IMR-90 (cell line): ENCODE data around the gene NUBP2. TPM values are rescaled to one million over a fixed set of nuclear protein-coding genes. Genes with fewer than 3 reads are reported as not detected.
A peak's percentile ranks its signal among the peaks of the same experiment; 100 is the strongest.

Source experiments
- ATAC-seq: fragments of 200-7000 bp; cut with Tn5 transposase; 2 replicates; pipeline ENCODE4 v1.9.1; 2020; ENCODE audit warnings: low read depth, mild to moderate bottlenecking, moderate library complexity
- BruUV-seq: library from RNA; stranded (reverse); fragments of 400-500 nt; replicated peaks from 2 replicates; lab custom pipeline; 2021; lab: Mats Ljungman, UMichigan
- CTCF ChIA-PET: fragments of 300-600 bp; formaldehyde crosslinking; extraction: SDS; loops from one replicate; lab custom pipeline; 2021; ENCODE audit warnings: antibody characterized with exemption; lab: Yijun Ruan, JAX
- POLR2A ChIA-PET: fragments of 300-600 bp; sonication (Branson Sonifier 250); formaldehyde crosslinking; loops from one replicate; lab custom pipeline; 2022; ENCODE audit warnings: antibody characterized with exemption; ENCODE audit not compliant: unreplicated experiment; lab: Charles Lee
- DNase-seq: peaks from one replicate; pipeline ENCODE4 v3.0.0; 2013
- H2AFZ ChIP-seq: replicated peaks from 2 replicates; pipeline ENCODE3; 2013; ENCODE audit warnings: low read length, mild to moderate bottlenecking; ENCODE audit not compliant: poor library complexity
- H2AK5ac ChIP-seq: 2 replicates; pipeline ENCODE4 v1.6.1; 2013; ENCODE audit warnings: low read depth, low read length, inconsistent platforms
- H2AK9ac ChIP-seq: replicated peaks from 2 replicates; pipeline ENCODE3; 2013; ENCODE audit warnings: mild to moderate bottlenecking, low read depth, low read length, moderate library complexity; ENCODE audit not compliant: poor library complexity
- H2BK120ac ChIP-seq: 2 replicates; pipeline ENCODE4 v1.6.1; 2013; ENCODE audit warnings: low read depth, low read length, inconsistent platforms
- H2BK15ac ChIP-seq: 3 replicates; pipeline ENCODE4 v1.6.1; 2013; ENCODE audit warnings: low read depth, low read length, inconsistent platforms
- H2BK20ac ChIP-seq: 2 replicates; pipeline ENCODE4 v1.6.1; 2013; ENCODE audit warnings: low read depth, mild to moderate bottlenecking, inconsistent platforms, low read length, moderate library complexity
- H2BK5ac ChIP-seq: 2 replicates; pipeline ENCODE4 v1.6.1; 2013; ENCODE audit warnings: mild to moderate bottlenecking, low read depth, low read length, inconsistent platforms; ENCODE audit not compliant: poor library complexity, severe bottlenecking
- H3K14ac ChIP-seq: replicated peaks from 2 replicates; pipeline ENCODE4 v1.6.1; 2013; ENCODE audit warnings: low read depth, low read length, inconsistent platforms
- H3K18ac ChIP-seq: 2 replicates; pipeline ENCODE4 v1.6.1; 2013; ENCODE audit warnings: low read depth, low read length, control low read depth
- H3K23ac ChIP-seq: 2 replicates; pipeline ENCODE4 v1.6.1; 2013; ENCODE audit warnings: low read depth, low read length, inconsistent platforms
- H3K27ac ChIP-seq: 2 replicates; pipeline ENCODE4 v1.5.1; 2013; ENCODE audit warnings: mild to moderate bottlenecking, control low read depth, low read length; ENCODE audit not compliant: insufficient read depth
- H3K27me3 ChIP-seq: 2 replicates; pipeline ENCODE4 v1.6.1; 2013; ENCODE audit warnings: low read length; ENCODE audit not compliant: control insufficient read depth, insufficient read depth
- H3K36me3 ChIP-seq: 2 replicates; pipeline ENCODE4 v1.6.1; 2013; ENCODE audit warnings: low read length, mixed read lengths; ENCODE audit not compliant: control insufficient read depth, insufficient read depth
- H3K4ac ChIP-seq: 2 replicates; pipeline ENCODE4 v1.6.1; 2013; ENCODE audit warnings: low read depth, low read length, inconsistent platforms
- H3K4me1 ChIP-seq: 2 replicates; pipeline ENCODE4 v1.6.1; 2013; ENCODE audit warnings: low read length, mixed read lengths; ENCODE audit not compliant: control insufficient read depth, insufficient read depth
- H3K4me2 ChIP-seq: 2 replicates; pipeline ENCODE4 v1.6.1; 2013; ENCODE audit warnings: low read depth, mild to moderate bottlenecking, control low read depth, low read length, moderate library complexity
- H3K4me3 ChIP-seq: 2 replicates; pipeline ENCODE4 v1.5.1; 2013; ENCODE audit warnings: low read depth, mild to moderate bottlenecking, control low read depth, low read length, moderate library complexity; ENCODE audit not compliant: insufficient read depth
- H3K56ac ChIP-seq: 2 replicates; pipeline ENCODE4 v1.6.1; 2013; ENCODE audit warnings: low read length, inconsistent platforms; ENCODE audit not compliant: insufficient read depth; ENCODE audit errors: extremely low read depth
- H3K79me1 ChIP-seq, 2 experiments: 2 replicates each; pipeline ENCODE4 v1.6.1; 2013; ENCODE audit warnings: low read length in 2 of 2, inconsistent platforms in 1 of 2, low read depth in 1 of 2
- H3K9ac ChIP-seq: 2 replicates; pipeline ENCODE4 v1.6.1; 2013; ENCODE audit warnings: low read depth, low read length, control low read depth
- H3K9me1 ChIP-seq: 2 replicates; pipeline ENCODE4 v1.6.1; 2013; ENCODE audit warnings: low read length, inconsistent platforms; ENCODE audit not compliant: insufficient read depth
- H3K9me3 ChIP-seq: 2 replicates; pipeline ENCODE4 v1.6.1; 2013; ENCODE audit warnings: low read length; ENCODE audit not compliant: control insufficient read depth, insufficient read depth
- H4K20me1 ChIP-seq: 2 replicates; pipeline ENCODE4 v1.6.1; 2013; ENCODE audit warnings: low read length, inconsistent platforms; ENCODE audit not compliant: insufficient read depth
- H4K5ac ChIP-seq: 2 replicates; pipeline ENCODE4 v1.6.1; 2013; ENCODE audit warnings: mild to moderate bottlenecking, low read depth, low read length, control low read depth
- H4K8ac ChIP-seq, 2 experiments: 2 replicates each; pipeline ENCODE4 v1.6.1; 2013; ENCODE audit warnings: low read depth in 2 of 2, low read length in 2 of 2, control low read depth in 1 of 2, inconsistent platforms in 1 of 2
- H4K91ac ChIP-seq: 2 replicates; pipeline ENCODE4 v1.6.1; 2013; ENCODE audit warnings: low read depth, low read length, inconsistent platforms; ENCODE audit not compliant: insufficient read depth
- BHLHE40 ChIP-seq: fragments of 150-350 bp; IDR thresholded peaks from 2 replicates; pipeline ENCODE4 v1.6.1; 2016; ENCODE audit warnings: mild to moderate bottlenecking, low read depth, low read length
- CEBPB ChIP-seq: IDR thresholded peaks from 2 replicates; pipeline ENCODE4 v1.6.1; 2012; ENCODE audit warnings: low read depth, low read length, improper control_type of control experiment
- MAZ ChIP-seq: IDR thresholded peaks from 2 replicates; pipeline ENCODE4 v1.6.1; 2012; ENCODE audit warnings: low read depth, mild to moderate bottlenecking, low read length, improper control_type of control experiment, moderate library complexity, borderline replicate concordance
- WGBS, 2 experiments: methylation state at CpG; one replicate each; pipeline versions ENCODE4 v1.1.5 to v1.1.7; 2013; ENCODE audit warnings: missing lambda C conversion rate in 2 of 2; ENCODE audit not compliant: insufficient read length in 1 of 2; ENCODE audit errors: extremely low coverage in 2 of 2; 5-methylcytosine and 5-hydroxymethylcytosine counted together
- dilution Hi-C: fragments of 300-500 bp; cut with HindIII; formaldehyde crosslinking; loops from one replicate; pipeline ENCODE4 v1.14.3; 2018; ENCODE audit warnings: low sequenced_read_pairs; ENCODE audit not compliant: unreplicated experiment
- in situ Hi-C: fragments of 300-500 bp; cut with MboI; formaldehyde crosslinking; loops from 3 replicates; pipeline ENCODE4 v1.14.3; 2019; ENCODE audit warnings: low sequenced_read_pairs, inconsistent platforms, mixed read lengths
- intact Hi-C: fragments of 100-400 bp; cut with micrococcal nuclease; formaldehyde crosslinking; loops from 2 replicates; pipeline ENCODE4 v1.10.0; 2022
- polyA plus RNA-seq, 3 experiments: library from polyadenylated mRNA; depleted of rRNA; stranded (reverse); fragments of >200 nt; gene quantifications; 2 replicates each; pipeline ENCODE4 v1.2.3, GENCODE V29; 2012; ENCODE audit warnings: low replicate concordance in 1 of 3
- total RNA-seq: library from RNA; depleted of rRNA; stranded (reverse); fragments of >200 nt; gene quantifications from 2 replicates; pipeline ENCODE4 v1.2.3, GENCODE V29; 2012
- TF ChIP-seq, protein P1 (sequence below): conservative IDR thresholded peaks from 2 replicates; pipeline ENCODE4 v1.5.1; 2012; ENCODE audit warnings: mild to moderate bottlenecking, low read depth, low read length, improper control_type of control experiment
- TF ChIP-seq, protein P2 (sequence below): fragments of 150-350 bp; IDR thresholded peaks from 2 replicates; pipeline ENCODE4 v1.6.1; 2017; ENCODE audit warnings: mild to moderate bottlenecking, antibody characterized with exemption, low read length, low read depth

Gene NUBP2
- total and polyA plus RNA-seq, 2 of the 4 experiments (the other 2 are of a cell fraction) = 62.6 to 131 TPM

DNA sequence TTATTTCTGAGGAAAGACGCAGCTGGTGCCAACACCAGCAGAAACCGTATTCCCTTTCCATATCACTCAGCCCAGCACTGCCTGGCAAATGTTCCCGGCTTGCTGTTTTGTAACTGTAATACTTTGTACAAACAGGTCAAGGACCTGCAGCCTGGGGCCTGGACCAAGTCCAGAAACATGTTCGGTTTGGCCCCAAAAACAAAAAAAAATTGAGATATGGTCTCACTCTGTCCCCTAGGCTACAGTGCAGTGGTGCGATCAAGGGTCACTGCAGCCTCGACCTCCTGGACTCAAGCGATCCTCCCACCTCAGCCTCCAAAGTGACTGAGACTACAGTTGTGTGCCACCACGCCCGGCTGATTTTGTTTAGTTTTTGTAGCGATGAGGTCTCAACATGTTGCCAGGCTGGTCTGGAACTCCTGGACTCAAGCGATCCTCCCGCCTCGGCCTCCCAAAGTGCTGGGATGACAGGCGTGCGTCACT is 42.7 kb downstream of the NUBP2 start:
- Histone ChIP-seq H3K4ac (no peak overlapping the region), H4K5ac (no peak overlapping the region), H2BK15ac (no peak overlapping the region), H4K8ac (no peak overlapping the region), H3K27ac (no peak overlapping the region), H2BK20ac (no peak overlapping the region), H4K91ac (no peak overlapping the region), H3K79me1 (peaks cover 18 to 58% of the 10 kb centered on the region in 2 experiments), H3K4me1 (peaks cover 6% of the 10 kb centered on the region; the same call in 1 of the 2 replicates), H3K23ac (peak overlapping the region; percentile 76; the same call in 1 of the 2 replicates), H4K20me1 (peaks cover 18% of the 10 kb centered on the region; the same call in 1 of the 2 replicates), H2AK9ac (peak overlapping the region; percentile 78), H3K4me3 (peak overlapping the region; percentile 73; the same call in 1 of the 2 replicates), H2AK5ac (no peak overlapping the region), H2BK5ac (no peak overlapping the region), H3K9me1 (peaks cover 6% of the 10 kb centered on the region), H3K56ac (no peak overlapping the region), H3K9me3 (no peaks in the 10 kb centered on the region), H3K14ac (no peak overlapping the region), H3K4me2 (peak overlapping the region; percentile 97), H3K9ac (no peak overlapping the region), H3K18ac (no peak overlapping the region), H3K36me3 (peaks cover 10% of the 10 kb centered on the region), H3K27me3 (no peaks in the 10 kb centered on the region), H2AFZ (peak overlapping the region; percentile 100), H2BK120ac (no peak overlapping the region)
- intact Hi-C loops (loop anchor here (5.0 kb wide), 1 partner anchor 43 kb away; the partner anchor contains the start of genes NUBP2 and SPSB3), dilution Hi-C loops (no loop called here), in situ Hi-C loops (no loop called here)
- ATAC-seq = no peak
- ChIA-PET POLR2A (no interaction called here), CTCF (no interaction called here)
- 84% methylated on average over 7 of the region's 15 CpGs; no CpG with 5 or more reads in 1 of the 2 experiments for WGBS, 2 experiments
- no TSS peak for BruUV-seq
- TF ChIP-seq MAZ (no peak), CEBPB (no peak), BHLHE40 (no peak)
- TF ChIP-seq, protein P1, sequence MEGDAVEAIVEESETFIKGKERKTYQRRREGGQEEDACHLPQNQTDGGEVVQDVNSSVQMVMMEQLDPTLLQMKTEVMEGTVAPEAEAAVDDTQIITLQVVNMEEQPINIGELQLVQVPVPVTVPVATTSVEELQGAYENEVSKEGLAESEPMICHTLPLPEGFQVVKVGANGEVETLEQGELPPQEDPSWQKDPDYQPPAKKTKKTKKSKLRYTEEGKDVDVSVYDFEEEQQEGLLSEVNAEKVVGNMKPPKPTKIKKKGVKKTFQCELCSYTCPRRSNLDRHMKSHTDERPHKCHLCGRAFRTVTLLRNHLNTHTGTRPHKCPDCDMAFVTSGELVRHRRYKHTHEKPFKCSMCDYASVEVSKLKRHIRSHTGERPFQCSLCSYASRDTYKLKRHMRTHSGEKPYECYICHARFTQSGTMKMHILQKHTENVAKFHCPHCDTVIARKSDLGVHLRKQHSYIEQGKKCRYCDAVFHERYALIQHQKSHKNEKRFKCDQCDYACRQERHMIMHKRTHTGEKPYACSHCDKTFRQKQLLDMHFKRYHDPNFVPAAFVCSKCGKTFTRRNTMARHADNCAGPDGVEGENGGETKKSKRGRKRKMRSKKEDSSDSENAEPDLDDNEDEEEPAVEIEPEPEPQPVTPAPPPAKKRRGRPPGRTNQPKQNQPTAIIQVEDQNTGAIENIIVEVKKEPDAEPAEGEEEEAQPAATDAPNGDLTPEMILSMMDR = no peak
- TF ChIP-seq, protein P2, sequence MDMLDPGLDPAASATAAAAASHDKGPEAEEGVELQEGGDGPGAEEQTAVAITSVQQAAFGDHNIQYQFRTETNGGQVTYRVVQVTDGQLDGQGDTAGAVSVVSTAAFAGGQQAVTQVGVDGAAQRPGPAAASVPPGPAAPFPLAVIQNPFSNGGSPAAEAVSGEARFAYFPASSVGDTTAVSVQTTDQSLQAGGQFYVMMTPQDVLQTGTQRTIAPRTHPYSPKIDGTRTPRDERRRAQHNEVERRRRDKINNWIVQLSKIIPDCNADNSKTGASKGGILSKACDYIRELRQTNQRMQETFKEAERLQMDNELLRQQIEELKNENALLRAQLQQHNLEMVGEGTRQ = no peak
- no peak for DNase-seq
